Measurements from ENCODE around the gene SRSF7.

Gene SRSF7

GRCh38 chr2:38700113-38700785, 50.9 kb downstream of the SRSF7 start:
- no peak for DNase-seq (ENCODE audit: low read depth)
- H3K4me3 ChIP-seq (ENCODE audit: low read depth, low read length): no peak overlapping the region
- TF ChIP-seq MAX (IDR thresholded peaks at IDR 0.05; ENCODE audit: low read depth, low read length): no peak
- TF ChIP-seq MYC (IDR thresholded peaks at IDR 0.05; ENCODE audit: low read depth, low read length): no peak
- no peak for TF ChIP-seq POLR2A (IDR thresholded peaks at IDR 0.05; ENCODE audit: extremely low read depth, insufficient read length)
- no peak for TF ChIP-seq CTCF (IDR thresholded peaks at IDR 0.05; ENCODE audit: low read depth, low read length)

- no peak for DNase-seq (ENCODE audit: low read depth)
- no peak for TF ChIP-seq POLR2A (IDR thresholded peaks at IDR 0.05; ENCODE audit: extremely low read depth, insufficient read length)
- no peak for TF ChIP-seq CTCF (IDR thresholded peaks at IDR 0.05; ENCODE audit: low read depth, low read length)
- no peak for TF ChIP-seq MYC (IDR thresholded peaks at IDR 0.05; ENCODE audit: low read depth, low read length)
- no peak overlapping the region for H3K4me3 ChIP-seq (ENCODE audit: low read depth, low read length)
Measured at GRCh38 chr2:38698467-38699003, 52.6 kb downstream of the SRSF7 start.

GRCh38 chr2:38697116-38697840, 53.9 kb downstream of the SRSF7 start:
- no peak overlapping the region for H3K4me3 ChIP-seq (ENCODE audit: low read depth, low read length)
- no peak for TF ChIP-seq POLR2A (IDR thresholded peaks at IDR 0.05; ENCODE audit: extremely low read depth, insufficient read length)
- TF ChIP-seq MAX (IDR thresholded peaks at IDR 0.05; ENCODE audit: low read depth, low read length): no peak
- no peak for TF ChIP-seq MYC (IDR thresholded peaks at IDR 0.05; ENCODE audit: low read depth, low read length)
- TF ChIP-seq CTCF (IDR thresholded peaks at IDR 0.05; ENCODE audit: low read depth, low read length): no peak
- no peak for DNase-seq (ENCODE audit: low read depth)
